HL-60/S4 treated with retinoic acid at 250 ng/mL for 4 days and 3 days (cell line): ENCODE measurements around the gene CCL16.

ENCODE experiments used
- in situ Hi-C: fragments of 300-500 bp; cut with MboI; formaldehyde crosslinking; loops from 2 replicates; pipeline ENCODE4 v1.7.0; 2022; ENCODE audit warnings: low sequenced_read_pairs

CCL16 gene

GRCh38 chr17:35943537-35943936 is 37.8 kb downstream of the CCL16 start, which contains the start of gene LYZL6:
Gene LYZL6, minus strand, starts transcription at chr17:35943713. Its CDS starts 4,357 bp downstream, at chr17:35939356.
- in situ Hi-C loops = loop anchor here (10.0 kb wide), 1 partner anchor 89 kb away; no protein-coding TSS in a partner anchor

GRCh38 chr17:35942588-35943186 is 38.6 kb downstream of the CCL16 start:
- in situ Hi-C loops = loop anchor here (10.0 kb wide), 1 partner anchor 88 kb away; no protein-coding TSS in a partner anchor

GRCh38 chr17:35938492-35938891 is 42.8 kb downstream of the CCL16 start:
- in situ Hi-C loops = loop anchor here (10.0 kb wide), 1 partner anchor 54 kb away; the partner anchor contains the start of gene CCL5

- in situ Hi-C loops = loop anchor here (10.0 kb wide), 1 partner anchor 51 kb away; the partner anchor contains the start of gene CCL5
Measured at GRCh38 chr17:35936063-35936462, 45.2 kb downstream of the CCL16 start.

GRCh38 chr17:35934760-35935159 is 46.5 kb downstream of the CCL16 start:
- in situ Hi-C loops = loop anchor here (10.0 kb wide), 1 partner anchor 50 kb away; the partner anchor contains the start of gene CCL5

GRCh38 chr17:35932586-35932985 is 48.7 kb downstream of the CCL16 start:
- in situ Hi-C loops = loop anchor here (10.0 kb wide), 1 partner anchor 48 kb away; the partner anchor contains the start of gene CCL5

GRCh38 chr17:35931794-35932425 is 49.4 kb downstream of the CCL16 start:
- in situ Hi-C loops = loop anchor here (10.0 kb wide), 1 partner anchor 47 kb away; the partner anchor contains the start of gene CCL5

- in situ Hi-C loops = loop anchor here (10.0 kb wide), 1 partner anchor 46 kb away; the partner anchor contains the start of gene CCL5
Measured at GRCh38 chr17:35930211-35931065, 50.9 kb downstream of the CCL16 start, which contains the start of gene RDM1. Gene RDM1, minus strand, starts transcription at chr17:35930773. Its CDS starts 46 bp downstream, at chr17:35930727.

GRCh38 chr17:35927714-35928113 is 53.6 kb downstream of the CCL16 start:
- in situ Hi-C loops = no loop called here
